Endothelial cell of umbilical vein (primary cell): ENCODE results near the gene FSD1.

ENCODE experiments used
- EZH2 ChIP-seq: IDR thresholded peaks from 2 replicates; pipeline ENCODE4 v1.6.1; 2012; ENCODE audit warnings: borderline replicate concordance, low read depth, mild to moderate bottlenecking, moderate library complexity, low read length, inconsistent platforms; ENCODE audit not compliant: severe bottlenecking
- POLR2A ChIP-seq: IDR thresholded peaks from 2 replicates; pipeline ENCODE4 v1.6.1; 2012; ENCODE audit warnings: low read depth, mild to moderate bottlenecking, control low read depth, low read length
- POLR2AphosphoS5 ChIP-seq: IDR thresholded peaks from 2 replicates; pipeline ENCODE4 v1.6.1; 2012; ENCODE audit warnings: low read depth, mild to moderate bottlenecking, control low read depth, low read length, moderate library complexity; ENCODE audit not compliant: insufficient read depth
- TF ChIP-seq, protein P1 (sequence below), 2 donors: IDR thresholded peaks; 1 replicate in 1 of 2; 2 replicates in 1 of 2; pipeline ENCODE4 v1.5.1; 2011; ENCODE audit warnings: low read length in 2 of 2, mild to moderate bottlenecking in 2 of 2, moderate library complexity in 2 of 2, control low read depth in 1 of 2, inconsistent platforms in 1 of 2, low read depth in 1 of 2; ENCODE audit not compliant: insufficient read depth in 1 of 2; ENCODE audit errors: extremely low read depth in 1 of 2

GRCh38 chr19:4256563-4256962 is 47.8 kb upstream of the FSD1 start:
- TF ChIP-seq, protein P1, sequence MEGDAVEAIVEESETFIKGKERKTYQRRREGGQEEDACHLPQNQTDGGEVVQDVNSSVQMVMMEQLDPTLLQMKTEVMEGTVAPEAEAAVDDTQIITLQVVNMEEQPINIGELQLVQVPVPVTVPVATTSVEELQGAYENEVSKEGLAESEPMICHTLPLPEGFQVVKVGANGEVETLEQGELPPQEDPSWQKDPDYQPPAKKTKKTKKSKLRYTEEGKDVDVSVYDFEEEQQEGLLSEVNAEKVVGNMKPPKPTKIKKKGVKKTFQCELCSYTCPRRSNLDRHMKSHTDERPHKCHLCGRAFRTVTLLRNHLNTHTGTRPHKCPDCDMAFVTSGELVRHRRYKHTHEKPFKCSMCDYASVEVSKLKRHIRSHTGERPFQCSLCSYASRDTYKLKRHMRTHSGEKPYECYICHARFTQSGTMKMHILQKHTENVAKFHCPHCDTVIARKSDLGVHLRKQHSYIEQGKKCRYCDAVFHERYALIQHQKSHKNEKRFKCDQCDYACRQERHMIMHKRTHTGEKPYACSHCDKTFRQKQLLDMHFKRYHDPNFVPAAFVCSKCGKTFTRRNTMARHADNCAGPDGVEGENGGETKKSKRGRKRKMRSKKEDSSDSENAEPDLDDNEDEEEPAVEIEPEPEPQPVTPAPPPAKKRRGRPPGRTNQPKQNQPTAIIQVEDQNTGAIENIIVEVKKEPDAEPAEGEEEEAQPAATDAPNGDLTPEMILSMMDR (IDR thresholded peaks at IDR 0.05; ENCODE audit: extremely low read depth in 1 of 2, insufficient read depth in 1 of 2, low read depth in 1 of 2, low read length in 2 of 2) = peak in 1 of 2 donors; percentile 12
- no peak for TF ChIP-seq POLR2A
- TF ChIP-seq POLR2AphosphoS5 = no peak
- TF ChIP-seq EZH2 = no peak
